NCI-H748 (cell line): ENCODE results near the gene CCDC102A.

Experiments used
- DNase-seq: peaks from one replicate; lab custom pipeline; 2025; ENCODE audit not compliant: unreplicated experiment; lab: John Stamatoyannopoulos, UW

Gene CCDC102A

GRCh38 chr16:57462978-57463362 lies 73.4 kb downstream of the CCDC102A start:
- no peak for DNase-seq

GRCh38 chr16:57462209-57462977 lies 74.0 kb downstream of the CCDC102A start, which contains the start of gene POLR2C:
TSS of gene POLR2C (plus strand) at chr16:57462679. CDS start at chr16:57462725, 46 bp downstream.
- peak; percentile 82 for DNase-seq
